D341Med (cell line): ENCODE measurements around the gene SLF2.

Experiments
- DNase-seq: peaks from one replicate; pipeline ENCODE4 v3.0.0; 2012; ENCODE audit warnings: low spot score

The SLF2 gene

DNA sequence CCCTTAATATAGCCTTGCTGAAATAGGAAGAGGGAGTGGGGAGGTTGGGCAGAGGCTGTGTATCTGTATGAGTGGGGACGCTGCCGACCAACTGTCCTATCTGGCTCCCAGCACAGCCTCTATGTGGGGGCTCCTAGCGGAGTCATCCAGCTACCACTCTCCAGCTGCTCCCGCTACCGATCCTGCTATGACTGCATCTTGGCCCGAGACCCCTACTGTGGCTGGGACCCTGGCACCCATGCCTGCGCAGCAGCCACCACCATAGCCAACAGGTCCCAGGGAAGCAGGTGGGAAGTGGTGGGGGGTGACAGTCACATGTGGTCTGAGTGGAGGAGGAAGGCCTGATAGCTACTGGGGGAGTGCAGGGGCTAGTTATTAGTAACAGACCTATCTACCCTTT, 67.9 kb downstream of the SLF2 start:
- DNase-seq: no peak

DNA sequence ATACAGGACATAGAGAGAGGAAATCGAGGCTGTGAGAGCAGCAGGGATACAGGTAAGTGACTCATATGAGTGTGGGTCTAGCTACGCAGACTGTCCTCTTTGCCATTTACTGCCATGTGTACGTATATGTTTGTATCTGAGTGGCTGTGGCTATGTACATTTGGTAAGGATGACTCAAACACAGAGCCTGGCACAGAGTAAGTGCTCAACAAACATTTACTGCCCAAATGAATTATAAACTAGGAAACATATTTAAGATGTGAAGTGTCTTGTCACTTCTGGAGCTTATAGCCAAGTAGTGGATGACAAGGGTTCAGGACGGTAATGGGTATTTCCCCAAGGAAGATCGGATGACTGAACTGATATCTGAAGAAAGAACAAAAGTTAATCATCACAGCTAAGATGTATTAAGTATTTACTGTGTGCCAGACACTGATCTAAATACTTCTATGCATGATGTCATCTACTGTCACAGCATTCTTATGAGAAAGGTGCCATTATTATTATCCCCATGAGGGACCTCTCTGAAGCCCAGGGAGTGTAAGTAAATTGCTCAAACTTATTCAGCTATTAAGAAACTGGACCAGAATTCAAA, 68.5 kb downstream of the SLF2 start:
- DNase-seq: no peak

DNA sequence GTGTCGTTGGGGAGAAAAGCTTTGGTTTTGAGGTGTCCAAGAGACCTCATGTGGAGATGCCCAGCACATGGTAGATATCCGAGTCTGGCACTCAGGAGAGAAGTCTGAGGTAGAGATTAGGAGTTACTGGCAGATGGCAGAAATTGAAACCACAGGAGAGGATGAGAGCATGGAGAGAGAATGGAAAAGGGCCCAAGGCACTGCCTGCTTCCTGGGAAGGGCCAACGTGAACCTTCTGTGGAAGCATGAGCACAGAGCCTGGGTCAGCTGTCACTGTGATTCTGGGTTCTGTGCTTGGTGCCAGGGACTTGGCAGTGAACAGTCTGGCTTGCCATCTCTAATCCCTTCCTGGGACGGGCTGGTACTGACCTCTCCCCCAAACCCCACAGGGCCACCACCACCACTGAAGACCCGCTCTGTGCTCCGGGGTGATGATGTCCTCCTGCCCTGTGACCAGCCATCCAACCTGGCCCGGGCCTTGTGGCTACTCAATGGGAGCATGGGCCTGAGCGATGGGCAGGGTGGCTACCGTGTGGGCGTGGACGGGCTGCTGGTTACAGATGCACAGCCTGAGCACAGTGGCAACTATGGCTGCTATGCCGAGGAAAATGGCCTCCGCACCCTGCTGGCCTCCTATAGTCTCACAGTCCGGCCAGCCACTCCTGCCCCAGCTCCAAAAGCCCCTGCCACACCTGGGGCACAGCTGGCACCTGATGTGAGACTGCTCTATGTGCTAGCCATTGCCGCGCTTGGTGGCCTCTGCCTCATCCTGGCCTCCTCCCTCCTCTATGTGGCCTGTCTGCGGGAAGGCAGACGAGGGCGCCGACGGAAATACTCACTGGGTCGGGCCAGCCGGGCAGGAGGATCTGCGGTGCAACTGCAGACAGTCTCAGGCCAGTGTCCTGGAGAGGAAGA, 70.4 kb downstream of the SLF2 start:
- DNase-seq: no peak

DNA sequence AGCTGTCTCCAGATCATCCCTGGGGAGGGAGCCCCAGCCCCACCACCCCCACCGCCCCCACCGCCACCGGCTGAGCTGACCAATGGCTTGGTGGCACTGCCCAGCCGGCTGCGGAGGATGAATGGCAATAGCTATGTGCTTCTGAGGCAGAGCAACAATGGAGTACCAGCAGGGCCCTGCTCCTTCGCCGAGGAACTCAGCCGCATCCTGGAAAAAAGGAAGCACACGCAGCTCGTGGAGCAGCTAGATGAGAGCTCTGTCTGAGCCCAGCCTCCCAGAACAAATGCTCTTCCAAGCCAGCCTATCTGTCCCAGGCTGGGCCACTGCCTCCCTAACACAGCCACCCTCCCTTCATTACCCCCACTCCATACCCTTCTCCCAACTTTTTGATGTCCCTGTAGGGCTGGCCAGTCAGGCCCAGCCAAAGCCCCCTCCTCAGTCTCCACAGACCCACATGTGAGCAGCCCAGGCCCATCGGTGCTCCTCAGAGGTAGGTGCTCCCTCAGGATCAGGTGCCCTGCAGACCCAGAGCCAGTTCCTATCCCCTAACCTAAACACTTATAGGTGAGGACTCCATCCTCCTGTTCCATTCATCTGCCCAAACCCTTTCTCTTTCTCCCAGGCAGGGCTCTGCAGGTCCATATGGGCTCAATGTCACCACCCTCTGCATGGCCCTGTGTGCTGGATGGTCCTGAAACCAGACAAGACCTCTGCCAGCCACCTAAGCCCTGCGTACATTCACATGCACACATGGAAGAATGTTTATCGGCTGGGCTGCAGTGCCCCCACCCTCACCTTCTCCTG, 71.3 kb downstream of the SLF2 start:
- no peak for DNase-seq

DNA sequence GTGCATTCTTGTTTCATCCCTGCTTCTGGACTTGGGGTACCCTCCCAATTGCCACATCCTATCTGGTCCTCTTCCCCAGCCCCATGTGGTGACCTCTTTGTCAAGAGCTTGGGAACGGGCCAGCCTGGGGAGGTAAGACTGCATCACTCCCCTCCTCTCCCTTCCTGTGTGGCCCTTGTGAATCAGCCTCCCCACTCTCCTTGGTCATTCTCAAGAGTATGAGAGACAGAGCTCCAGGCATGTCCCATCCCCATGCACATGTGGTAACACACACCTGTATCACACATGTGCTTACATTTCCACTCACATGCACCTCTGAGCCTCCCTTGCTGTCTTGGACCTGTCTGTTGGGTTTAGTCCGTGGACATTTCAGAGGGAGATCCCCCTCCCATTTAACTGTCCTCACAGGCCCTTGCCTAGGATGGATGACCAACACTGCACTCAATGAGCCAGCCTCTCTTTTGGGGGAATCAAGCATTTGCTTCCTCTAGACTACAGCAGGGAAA, 72.0 kb downstream of the SLF2 start:
- no peak for DNase-seq

DNA sequence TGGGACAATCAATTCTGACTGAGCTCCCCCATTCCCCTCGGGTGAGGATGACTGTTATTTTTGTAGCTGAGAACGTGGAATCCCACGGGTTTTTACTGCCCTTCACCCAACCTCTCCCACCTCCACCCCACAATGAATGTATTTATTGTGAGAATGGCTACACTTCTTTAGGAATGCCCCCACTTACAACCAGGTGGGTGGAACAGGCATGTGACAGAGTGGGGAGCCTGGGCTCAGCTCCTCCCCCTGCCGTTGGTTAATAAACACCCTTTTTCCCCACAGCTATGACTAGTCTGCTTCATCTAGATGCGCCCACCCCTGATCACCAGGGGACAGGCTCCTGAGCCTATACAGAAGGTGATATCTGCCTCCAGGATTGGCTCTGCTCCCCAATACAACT, 72.6 kb downstream of the SLF2 start:
- no peak for DNase-seq

DNA sequence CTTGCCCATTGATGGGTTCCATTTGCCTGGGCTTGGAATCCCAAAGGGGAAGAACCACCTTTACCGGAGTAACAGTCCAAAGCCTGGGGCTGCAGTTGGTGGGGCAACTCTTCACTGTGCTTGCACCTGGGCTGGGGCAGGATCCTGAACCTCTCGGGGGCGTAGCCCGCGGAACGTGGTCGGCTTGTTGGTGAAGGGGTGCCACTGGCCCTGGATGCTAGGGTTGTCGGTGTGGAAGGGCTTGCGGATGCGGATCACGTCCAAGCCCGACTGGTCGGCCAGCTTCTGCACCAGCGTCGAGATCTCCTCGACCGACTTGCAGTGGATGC, 73.8 kb downstream of the SLF2 start:
- no peak for DNase-seq

DNA sequence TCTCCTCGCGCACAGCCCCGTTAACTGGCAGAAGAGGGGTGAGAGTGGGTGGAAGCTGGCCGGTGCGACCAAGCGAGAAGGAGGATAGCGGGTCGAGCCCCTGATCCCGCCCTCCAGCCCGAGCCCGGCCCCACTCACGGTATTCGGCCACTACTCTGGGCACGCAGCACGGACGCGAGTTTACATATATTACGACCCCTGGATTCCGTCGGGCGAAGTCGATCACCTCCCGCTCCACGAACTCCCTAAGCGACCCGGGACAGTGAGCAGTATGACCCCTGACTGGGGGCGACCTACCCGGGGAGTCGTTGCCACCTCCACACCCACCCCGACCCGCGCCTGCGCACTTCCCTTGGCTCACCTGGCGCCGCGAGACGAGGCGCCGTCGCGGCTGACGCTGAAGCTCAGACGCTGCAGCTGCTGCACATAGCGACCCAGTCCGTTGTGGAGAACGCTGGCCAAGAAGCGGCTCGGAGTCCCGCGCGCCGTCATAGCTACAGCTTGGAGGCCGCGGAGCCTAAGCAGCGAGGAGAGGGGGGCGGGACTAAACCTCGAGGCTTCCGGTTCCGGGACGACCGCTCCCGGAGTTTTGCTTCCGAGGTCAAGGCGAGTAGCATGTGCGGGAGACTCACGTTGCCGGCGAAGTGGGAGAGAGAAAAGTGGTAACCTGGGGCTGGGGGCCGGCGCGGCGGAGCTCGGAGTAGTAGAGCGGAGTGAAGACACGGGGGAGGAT, 74.4 kb downstream of the SLF2 start, which contains the start of the genes MRPL43 and TWNK:
Gene MRPL43, minus strand, starts transcription at position 546 of the 733 bp plus-strand sequence. Its CDS starts 54 bp downstream, at position 492.
Gene TWNK, plus strand, starts transcription at position 592 of the 733 bp plus-strand sequence. CDS start 668 bp downstream, outside the sequence.
- DNase-seq: peak; percentile 83

DNA sequence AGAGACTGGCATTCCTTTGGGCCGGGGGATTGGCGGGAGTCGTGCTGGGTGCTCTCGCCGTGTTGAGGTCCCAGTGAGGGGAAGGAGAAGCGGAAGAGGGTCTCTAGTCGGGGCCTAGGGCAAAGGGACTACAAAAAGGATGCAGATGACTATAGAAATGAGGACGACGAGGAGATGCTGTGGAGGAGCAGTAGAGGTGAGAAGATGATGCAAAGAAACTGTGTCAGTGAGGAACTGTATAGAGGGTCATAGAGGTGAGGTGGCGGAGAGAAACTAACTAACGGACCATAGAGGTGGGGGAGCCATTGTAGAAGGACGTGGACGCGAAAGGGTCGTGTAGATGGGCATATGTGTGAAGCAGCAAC, 74.9 kb downstream of the SLF2 start:
- DNase-seq: no peak

DNA sequence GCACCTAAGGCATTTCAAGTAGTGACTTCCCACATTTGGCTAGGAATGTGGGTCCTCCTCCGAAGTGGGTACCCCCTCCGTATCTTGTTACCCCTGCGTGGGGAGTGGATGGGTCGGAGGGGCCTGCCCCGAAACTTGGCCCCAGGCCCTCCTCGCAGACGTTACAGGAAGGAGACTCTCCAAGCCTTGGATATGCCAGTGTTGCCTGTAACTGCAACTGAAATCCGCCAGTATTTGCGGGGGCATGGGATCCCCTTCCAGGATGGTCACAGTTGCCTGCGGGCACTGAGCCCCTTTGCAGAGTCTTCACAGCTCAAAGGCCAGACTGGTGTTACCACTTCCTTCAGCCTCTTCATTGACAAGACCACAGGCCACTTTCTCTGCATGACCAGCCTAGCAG, 75.4 kb downstream of the SLF2 start:
- DNase-seq: no peak

DNA sequence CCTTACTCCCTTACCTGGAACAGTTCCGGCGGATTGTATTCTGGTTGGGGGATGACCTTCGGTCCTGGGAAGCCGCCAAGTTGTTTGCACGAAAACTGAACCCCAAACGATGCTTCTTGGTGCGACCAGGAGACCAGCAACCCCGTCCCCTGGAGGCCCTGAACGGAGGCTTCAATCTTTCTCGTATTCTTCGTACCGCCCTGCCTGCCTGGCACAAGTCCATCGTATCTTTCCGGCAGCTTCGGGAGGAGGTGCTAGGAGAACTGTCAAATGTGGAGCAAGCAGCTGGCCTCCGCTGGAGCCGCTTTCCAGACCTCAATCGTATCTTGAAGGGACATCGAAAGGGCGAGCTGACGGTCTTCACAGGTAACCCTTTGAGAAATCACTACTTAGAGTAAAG, 76.3 kb downstream of the SLF2 start:
- no peak for DNase-seq

DNA sequence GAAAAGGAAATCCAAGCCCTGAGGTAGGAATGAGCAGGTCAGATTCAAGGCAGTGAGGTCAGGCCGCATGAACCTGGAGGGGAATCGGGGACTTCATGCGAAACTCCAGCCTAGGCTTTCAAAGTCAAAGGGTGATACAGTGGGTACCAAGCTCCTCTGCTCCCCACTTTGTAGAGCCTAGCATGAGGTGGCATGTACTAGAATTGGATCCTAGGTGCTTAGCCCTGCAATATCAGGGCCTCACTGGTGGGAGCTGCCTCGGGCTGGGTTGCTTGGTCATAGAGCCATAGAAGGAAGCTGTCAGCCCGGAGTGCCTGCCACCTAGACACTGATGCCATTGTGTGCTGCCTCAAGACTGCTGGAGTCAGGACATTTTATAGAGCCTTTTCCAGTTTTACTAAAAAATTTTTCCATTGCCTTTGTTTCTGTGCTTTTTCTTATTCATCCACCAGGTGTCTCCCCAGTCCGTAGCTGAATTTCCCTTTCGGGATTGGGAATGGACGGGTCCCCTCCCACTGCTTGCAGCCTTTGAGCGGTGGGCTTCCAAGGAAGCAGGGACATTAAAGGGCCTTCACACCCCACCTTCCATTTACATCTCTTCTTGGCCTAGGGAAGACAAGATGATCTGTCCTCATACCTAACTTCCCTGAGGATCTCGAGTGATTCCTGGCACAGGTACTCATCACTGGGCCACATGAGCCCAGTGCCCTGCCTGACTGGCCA, 81.4 kb downstream of the SLF2 start:
- DNase-seq: no peak

DNA sequence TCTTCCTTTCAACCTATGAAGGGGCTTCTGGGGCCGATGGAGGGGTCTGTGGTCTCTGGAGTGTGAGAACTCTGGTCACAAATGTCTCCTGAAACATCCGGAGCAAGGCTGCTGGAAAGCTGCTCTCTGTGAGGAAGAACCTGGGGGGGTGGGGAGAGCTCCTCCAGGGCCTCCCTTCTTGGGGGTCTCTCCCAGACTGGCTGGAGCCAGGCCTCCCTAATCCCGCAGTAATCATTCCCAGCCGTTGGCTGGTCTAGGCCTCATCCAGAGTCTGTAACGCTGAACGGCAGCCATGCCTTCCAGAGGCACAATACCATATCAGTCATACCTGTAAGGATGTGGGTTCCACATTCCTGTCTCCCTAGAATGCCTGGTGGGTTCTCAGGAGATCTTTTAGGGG, 82.4 kb downstream of the SLF2 start:
- no peak for DNase-seq

DNA sequence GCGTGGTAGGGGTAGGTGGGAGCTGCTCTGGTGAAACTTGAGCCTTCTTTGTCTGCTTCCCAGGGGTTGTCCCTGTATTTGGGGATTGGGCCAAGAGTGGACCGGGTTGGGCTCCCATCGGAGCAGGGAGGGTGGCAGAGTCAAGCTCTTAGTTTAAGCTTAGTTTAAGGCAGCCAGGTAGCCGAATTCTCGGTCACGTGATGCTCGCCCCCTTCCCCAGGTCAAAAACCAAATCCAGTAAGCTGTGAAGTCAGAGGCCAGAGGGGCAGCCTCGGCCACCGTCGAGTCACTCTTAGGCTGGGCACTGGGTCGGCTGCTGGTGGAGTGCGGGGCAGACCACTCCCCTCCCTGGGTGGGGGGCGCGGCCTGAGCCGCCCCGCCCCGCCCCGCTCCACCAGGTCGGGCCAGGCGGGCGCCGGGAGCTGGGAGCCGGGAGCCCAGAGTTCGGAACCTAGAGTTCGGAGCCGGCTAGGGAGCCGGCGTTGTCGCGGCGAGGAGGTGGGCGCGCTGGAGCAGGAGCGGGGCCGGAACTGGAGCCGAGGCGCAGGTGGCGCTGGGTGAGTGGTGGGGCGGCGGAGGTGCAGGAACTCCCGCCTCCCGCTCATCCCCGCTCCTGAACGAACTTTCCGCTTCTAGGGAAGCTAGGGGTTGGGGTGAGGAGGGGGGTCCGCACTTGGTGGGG, 84.1 kb downstream of the SLF2 start:
- DNase-seq: peak; percentile 63

DNA sequence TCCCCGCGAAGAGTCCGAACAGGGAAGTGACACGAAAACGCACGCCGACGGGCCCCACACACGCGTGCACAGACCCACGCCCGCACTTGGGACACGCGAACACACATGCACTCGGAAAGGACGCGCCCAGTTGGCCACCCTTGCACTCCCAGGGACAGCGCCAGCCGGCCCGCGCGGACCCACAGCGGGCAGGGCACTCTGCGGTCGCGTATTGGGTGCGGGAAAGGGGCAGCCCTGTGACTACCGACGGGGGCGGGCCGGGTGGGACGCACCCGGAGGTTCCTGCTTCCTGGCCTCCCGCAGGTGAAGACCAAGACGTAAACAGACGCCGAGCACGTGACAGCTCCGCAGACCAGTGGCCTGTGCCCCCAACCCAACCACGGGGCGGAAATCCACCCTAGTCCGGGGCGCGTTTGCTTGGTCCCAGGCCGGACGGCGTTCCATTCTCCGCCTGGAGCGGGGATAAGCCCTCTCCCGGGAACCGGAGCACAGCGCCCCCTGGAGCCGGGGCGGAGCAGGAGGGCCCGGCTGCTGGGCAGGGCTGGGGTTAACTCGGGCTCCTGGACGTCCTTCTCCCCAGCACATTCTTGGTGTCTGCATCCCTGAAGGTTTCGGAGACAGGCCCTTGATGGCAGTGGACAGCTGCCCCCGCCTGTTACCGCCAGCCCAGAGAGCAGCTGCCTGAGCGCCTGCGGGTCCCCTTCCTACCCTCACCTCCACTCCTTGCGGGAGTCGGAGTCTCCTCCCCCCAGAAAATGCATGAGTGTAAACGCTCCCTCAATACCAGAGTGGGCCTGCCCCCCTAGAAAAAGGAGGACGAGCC, 84.8 kb downstream of the SLF2 start:
- peak; percentile 76 for DNase-seq

DNA sequence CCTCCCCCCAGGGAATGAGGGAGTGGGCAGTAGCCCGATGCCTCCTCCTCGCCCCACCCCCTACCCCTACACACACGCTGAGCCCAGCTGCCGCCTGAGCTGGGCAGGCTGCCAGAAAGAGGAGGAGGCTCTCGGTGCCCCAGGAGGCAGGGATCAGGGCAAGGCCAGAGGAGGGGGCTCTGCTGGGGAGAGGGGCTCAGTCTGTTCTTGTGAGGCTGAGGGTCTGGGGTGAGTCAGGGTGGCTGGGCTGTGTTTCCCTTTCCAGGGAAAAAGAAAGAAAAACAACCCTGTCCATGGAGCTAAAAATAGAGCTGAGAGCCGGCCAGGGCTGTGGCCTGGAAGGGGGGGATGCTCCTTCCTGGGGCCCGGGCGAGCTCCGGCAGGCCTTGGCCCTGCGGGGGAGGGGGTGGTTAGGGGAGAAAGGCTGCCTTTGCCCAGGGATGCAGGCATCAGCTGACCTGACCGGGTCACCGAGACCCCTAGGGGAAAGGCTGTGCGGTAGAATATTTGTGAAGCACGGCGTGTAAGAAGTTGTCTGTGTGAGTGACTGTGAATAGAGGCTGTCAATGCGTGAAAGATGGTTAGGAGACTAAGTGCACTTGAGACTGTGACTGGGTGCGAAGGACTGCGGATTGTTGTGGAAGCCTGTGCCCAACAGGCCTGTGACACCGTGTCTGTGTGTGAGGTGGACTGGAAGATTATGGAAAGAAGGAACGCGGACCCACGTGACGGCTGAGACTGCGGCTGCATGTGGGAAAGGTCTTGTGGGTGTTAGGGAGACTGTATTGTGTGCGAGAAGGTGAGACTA, 85.6 kb downstream of the SLF2 start:
- peak; percentile 80 for DNase-seq

DNA sequence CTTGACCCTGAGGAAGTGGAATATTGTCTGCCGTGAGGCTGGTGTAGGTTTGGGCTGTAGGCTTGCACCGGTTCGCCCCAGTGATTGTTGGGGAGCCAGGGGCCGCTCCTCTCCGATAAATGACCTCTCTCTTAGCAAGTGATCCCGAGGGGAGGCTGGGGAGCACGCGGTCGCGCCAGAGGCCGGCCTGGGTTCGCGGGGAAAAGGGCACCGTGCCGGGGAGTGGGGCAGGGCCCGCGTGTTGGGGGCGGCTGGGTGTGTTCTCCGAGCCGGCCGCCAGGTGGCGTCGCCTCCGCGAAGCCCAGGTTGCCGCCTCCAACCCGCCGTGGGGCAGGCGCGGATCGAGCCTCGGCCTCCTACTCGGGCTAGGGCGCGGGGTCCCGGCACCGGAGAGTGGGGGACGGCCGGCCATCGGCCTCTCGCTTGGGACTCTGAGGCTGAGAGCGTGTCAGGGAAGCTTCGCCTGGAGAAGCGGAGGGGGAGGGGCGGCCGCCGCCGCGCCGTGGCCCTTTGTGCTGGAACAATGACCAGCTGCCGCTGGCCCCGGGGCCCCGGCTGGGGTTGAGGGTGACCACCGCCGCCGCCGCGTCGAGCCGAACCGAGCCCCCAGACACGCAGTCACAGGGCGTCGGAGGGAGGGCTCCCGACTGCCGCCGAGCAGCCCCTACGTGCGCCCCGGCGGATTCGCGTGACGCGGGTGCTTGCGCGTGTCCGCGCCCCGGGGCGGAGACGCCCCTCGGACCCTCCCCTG, 86.4 kb downstream of the SLF2 start:
- peak; percentile 84 for DNase-seq

DNA sequence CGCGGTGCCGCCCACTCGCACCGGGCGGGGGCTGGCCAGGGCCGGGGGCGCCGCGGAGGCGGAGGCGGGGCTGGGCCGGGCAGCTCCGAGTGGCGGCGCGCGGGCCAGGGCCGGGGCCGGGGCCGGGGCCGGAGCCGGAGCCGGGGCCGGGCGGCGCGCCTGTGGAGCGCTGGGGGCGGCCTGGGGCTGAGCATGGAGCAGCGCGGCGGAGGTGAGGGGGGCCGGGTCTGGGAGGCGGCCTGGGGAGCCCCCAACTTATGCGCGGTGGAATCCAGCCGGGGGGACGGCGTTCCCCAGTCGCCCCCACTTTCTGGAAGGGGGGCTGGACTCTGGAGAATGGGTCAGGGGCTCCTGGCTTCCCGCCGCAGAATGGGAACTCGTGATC, 87.0 kb downstream of the SLF2 start, which contains the start of gene LZTS2:
Gene LZTS2, plus strand, starts transcription at position 67 of the 385 bp plus-strand sequence. CDS start 2,731 bp downstream, outside the sequence.
- peak; percentile 79 for DNase-seq
